GM12878 (cell line): ENCODE data around the gene SIK2. TPM values are rescaled to one million over a fixed set of nuclear protein-coding genes. Genes with fewer than 3 reads are reported as not detected.

ENCODE experiments used
- ATAC-seq: fragments of 200-7000 bp; cut with Tn5 transposase; 3 replicates; pipeline ENCODE4 v1.9.1; 2020; ENCODE audit warnings: mild to moderate bottlenecking, moderate library complexity
- BruUV-seq: library from RNA; stranded (reverse); fragments of 400-500 nt; replicated peaks from 2 replicates; lab custom pipeline; 2021; lab: Mats Ljungman, UMichigan
- CTCF ChIA-PET: fragments of 300-600 bp; sonication (Branson Sonifier 250); formaldehyde crosslinking; extraction: SDS; loops from one replicate; lab custom pipeline; 2021; ENCODE audit warnings: inconsistent platforms; lab: Yijun Ruan, JAX
- POLR2A ChIA-PET: fragments of 350-600 bp; formaldehyde crosslinking; extraction: SDS; loops from one replicate; lab custom pipeline; 2021; ENCODE audit warnings: inconsistent platforms; lab: Charles Lee
- RAD21 ChIA-PET: fragments of 300-600 bp; sonication (Branson Sonifier 250); formaldehyde crosslinking; loops from one replicate; lab custom pipeline; 2023; ENCODE audit warnings: antibody characterized with exemption; ENCODE audit not compliant: unreplicated experiment; lab: Charles Lee
- SMC1A ChIA-PET: fragments of 300-600 bp; sonication (Branson Sonifier 250); formaldehyde crosslinking; loops from one replicate; lab custom pipeline; 2023; ENCODE audit not compliant: unreplicated experiment, uncharacterized antibody; lab: Charles Lee
- DNase-seq: peaks from one replicate; pipeline ENCODE4 v3.0.0-alpha.2; 2011; ENCODE audit warnings: low read depth, low spot score
- FAIRE-seq: peaks from 3 replicates; lab custom pipeline; 2011; peaks lifted over from hg19 to GRCh38; lab: Jason Lieb, UNC
- H2AFZ ChIP-seq: 2 replicates; pipeline ENCODE4 v1.6.0; 2011; ENCODE audit warnings: low read depth, low read length, control low read depth; ENCODE audit not compliant: control insufficient read depth
- H3K27ac ChIP-seq: 2 replicates; pipeline ENCODE4 v1.5.1; 2011; ENCODE audit warnings: control low read depth; ENCODE audit not compliant: control insufficient read depth, insufficient read depth
- H3K27me3 ChIP-seq, 2 experiments: replicated peaks in 1 of 2; 2 replicates each; pipeline versions ENCODE4 v1.6.0 to v1.6.1; 2011; ENCODE audit warnings: low read length in 1 of 2; ENCODE audit not compliant: control insufficient read depth in 2 of 2, insufficient read depth in 2 of 2
- H3K36me3 ChIP-seq, 2 experiments: 2 replicates each; pipeline ENCODE4 v1.5.1; 2011; ENCODE audit warnings: low read length in 1 of 2; ENCODE audit not compliant: control insufficient read depth in 2 of 2, insufficient read depth in 2 of 2
- H3K4me1 ChIP-seq: 2 replicates; pipeline ENCODE4 v1.6.1; 2011; ENCODE audit warnings: mild to moderate bottlenecking, low read length, moderate library complexity, mixed read lengths; ENCODE audit not compliant: control insufficient read depth, insufficient read depth
- H3K4me2 ChIP-seq: 2 replicates; pipeline ENCODE4 v1.6.0; 2011; ENCODE audit warnings: control low read depth; ENCODE audit not compliant: control insufficient read depth, insufficient read depth
- H3K4me3 ChIP-seq: fragments of 200-600 bp; sonication (generic); 2 replicates; pipeline ENCODE4 v1.5.1; 2016
- H3K79me2 ChIP-seq: 2 replicates; pipeline ENCODE4 v1.6.0; 2011; ENCODE audit warnings: low read length; ENCODE audit not compliant: control insufficient read depth, insufficient read depth
- H3K9ac ChIP-seq: 2 replicates; pipeline ENCODE4 v1.8.0; 2011; ENCODE audit warnings: low read length, control low read depth, mixed read lengths; ENCODE audit not compliant: control insufficient read depth, insufficient read depth
- H3K9me3 ChIP-seq: replicated peaks from 3 replicates; pipeline ENCODE4 v1.5.1; 2011; ENCODE audit warnings: mild to moderate bottlenecking, low read length; ENCODE audit not compliant: control insufficient read depth, insufficient read depth
- H4K20me1 ChIP-seq: 2 replicates; pipeline ENCODE4 v1.6.0; 2011; ENCODE audit not compliant: control insufficient read depth, insufficient read depth
- ASH2L ChIP-seq: fragments of 300-600, 200-600 bp; sonication (generic); IDR thresholded peaks from 2 replicates; pipeline ENCODE4 v1.6.1; 2017; ENCODE audit warnings: low read depth, mild to moderate bottlenecking, borderline replicate concordance
- CHD2 ChIP-seq: IDR thresholded peaks from 2 replicates; pipeline ENCODE4 v1.6.1; 2011; ENCODE audit warnings: low read depth, low read length, improper control_type of control experiment, borderline replicate concordance
- CHD4 ChIP-seq: fragments of 200-600 bp; sonication (generic); IDR thresholded peaks from 2 replicates; pipeline ENCODE4 v1.6.1; 2016; ENCODE audit warnings: mild to moderate bottlenecking
- EP300 ChIP-seq, 2 experiments: fragments of 150-350 bp in 1 of 2; IDR thresholded peaks; 2 replicates each; pipeline ENCODE4 v1.6.1; 2011 to 2012; ENCODE audit warnings: low read depth in 2 of 2, low read length in 2 of 2, borderline replicate concordance in 1 of 2, improper control_type of control experiment in 1 of 2, inconsistent platforms in 1 of 2; ENCODE audit not compliant: control insufficient read depth in 1 of 2
- FOS ChIP-seq: IDR thresholded peaks from 3 replicates; pipeline ENCODE4 v1.6.1; 2011; ENCODE audit warnings: borderline replicate concordance; ENCODE audit not compliant: insufficient read length; ENCODE audit errors: extremely low read depth
- JUND ChIP-seq: IDR thresholded peaks from 2 replicates; pipeline ENCODE4 v1.6.1; 2012; ENCODE audit warnings: low read depth, mild to moderate bottlenecking, low read length, improper control_type of control experiment, moderate library complexity
- KAT2A ChIP-seq: conservative IDR thresholded peaks from 2 replicates; pipeline ENCODE4 v1.6.1; 2011; ENCODE audit warnings: low read depth, low read length; ENCODE audit not compliant: control insufficient read depth
- KLF5 ChIP-seq: fragments of 450-650 bp; IDR thresholded peaks from 2 replicates; pipeline ENCODE4 v1.6.1; 2014; ENCODE audit warnings: mild to moderate bottlenecking; ENCODE audit not compliant: partially characterized antibody
- NR2F1 ChIP-seq: fragments of 450-650 bp; conservative IDR thresholded peaks from 2 replicates; pipeline ENCODE4 v1.6.1; 2017; ENCODE audit warnings: mild to moderate bottlenecking
- POLR2AphosphoS5 ChIP-seq: IDR thresholded peaks from 2 replicates; pipeline ENCODE4 v1.6.1; 2011; ENCODE audit warnings: mild to moderate bottlenecking, low read length, inconsistent platforms
- SMAD1 ChIP-seq: fragments of 450-650 bp; IDR thresholded peaks from 2 replicates; pipeline ENCODE4 v1.6.1; 2018; ENCODE audit warnings: mild to moderate bottlenecking, low read depth; ENCODE audit not compliant: partially characterized antibody
- SREBF1 ChIP-seq: IDR thresholded peaks from 2 replicates; pipeline ENCODE4 v1.6.1; 2012; ENCODE audit warnings: mild to moderate bottlenecking, low read length
- SUPT20H ChIP-seq: IDR thresholded peaks from 2 replicates; pipeline ENCODE4 v1.6.1; 2011; ENCODE audit warnings: low read depth, mild to moderate bottlenecking, low read length, moderate library complexity, borderline replicate concordance; ENCODE audit not compliant: control insufficient read depth
- SUZ12 ChIP-seq: fragments of 200-600 bp; sonication (generic); IDR thresholded peaks from one replicate; pipeline ENCODE4 v1.6.1; 2018; ENCODE audit warnings: antibody characterized with exemption, mild to moderate bottlenecking; ENCODE audit not compliant: unreplicated experiment
- TBL1XR1 ChIP-seq: IDR thresholded peaks from 2 replicates; pipeline ENCODE4 v1.6.1; 2012; ENCODE audit warnings: low read depth, low read length, improper control_type of control experiment
- WGBS: methylation state at CpG from one replicate; pipeline ENCODE4 v1.1.6; 2016; ENCODE audit warnings: low lambda C conversion rate; ENCODE audit not compliant: insufficient replicate concordance, insufficient coverage; ENCODE audit errors: missing lambda C conversion rate; 5-methylcytosine and 5-hydroxymethylcytosine counted together
- in situ Hi-C: fragments of 300-500 bp; cut with MboI; formaldehyde crosslinking; loops from 9 replicates; pipeline ENCODE4 v1.14.3; 2018; ENCODE audit warnings: mixed read lengths
- intact Hi-C: fragments of 100-400 bp; cut with micrococcal nuclease; formaldehyde crosslinking; loops from one replicate; pipeline ENCODE4 v1.14.2; 2022; ENCODE audit not compliant: unreplicated experiment
- polyA plus RNA-seq, 11 experiments: library from polyadenylated mRNA; depleted of rRNA in 4 of 11; unstranded in 6 of 11; stranded (reverse) in 5 of 11; fragments of >200 nt; fragmentation: Nextera tagmentation in 4 of 11; fragmentation: Illumina TruSeq in 1 of 11; extraction: Ambion mirVana in 4 of 11; extraction: Trizol in 1 of 11; gene quantifications; 1 replicate in 1 of 11; 2 replicates in 10 of 11; pipeline versions ENCODE4 v1.2.1 to v1.2.3, GENCODE V29; 2011 to 2016; ENCODE audit warnings: inconsistent platforms in 2 of 11, missing spikeins in 2 of 11, low read depth in 1 of 11
- total RNA-seq, 4 experiments: library from RNA; depleted of rRNA in 3 of 4; stranded (reverse); fragments of >200 nt in 3 of 4; fragmentation: Illumina TruSeq in 1 of 4; extraction: Trizol in 1 of 4; gene quantifications; 2 replicates each; pipeline versions ENCODE4 v1.2.1 to v1.2.3, GENCODE V29; 2013 to 2021
- TF ChIP-seq, protein P1 (sequence below): fragments of 450-650 bp; IDR thresholded peaks from 2 replicates; pipeline ENCODE4 v1.6.1; 2017; ENCODE audit warnings: antibody characterized with exemption, mild to moderate bottlenecking, moderate library complexity

Gene SIK2
- total and polyA plus RNA-seq, 10 of the 15 experiments (the other 5 are each of a cell fraction or from before 2014, with no cell fraction given) = 0.97 to 14.2 (median 4.5) TPM

DNA sequence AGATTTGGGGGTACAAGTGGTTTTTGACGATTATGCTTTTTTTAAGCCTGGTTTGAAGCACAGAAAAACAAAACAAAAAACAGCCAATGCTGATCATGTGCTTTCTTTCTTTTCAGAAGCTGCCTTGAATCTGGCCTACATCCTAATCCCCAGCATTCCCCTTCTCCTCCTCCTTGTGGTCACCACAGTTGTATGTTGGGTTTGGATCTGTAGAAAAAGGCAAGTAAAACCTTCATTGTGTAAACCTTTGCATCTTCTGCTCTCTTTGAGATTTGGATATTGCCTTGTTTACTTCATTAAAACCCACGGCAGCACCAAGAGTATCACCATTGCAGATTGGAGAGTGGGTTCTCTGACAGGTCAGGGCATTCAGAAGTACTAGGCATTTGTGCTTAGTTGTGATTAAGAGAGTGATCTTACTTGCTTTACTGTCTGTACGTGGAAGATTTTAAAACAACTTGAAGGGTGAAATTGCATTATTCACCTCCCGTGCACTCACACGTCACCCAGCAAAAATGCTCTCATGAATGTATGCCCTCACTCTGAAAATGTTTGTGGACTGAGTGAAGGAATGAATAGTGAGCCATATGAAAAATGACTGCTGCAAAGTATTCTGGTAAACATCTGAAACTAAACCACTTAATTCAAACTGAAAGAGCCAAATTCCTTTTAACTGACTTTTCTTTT lies 44.7 kb upstream of the SIK2 start:
- no peak overlapping the region for H3K9ac ChIP-seq
- H2AFZ ChIP-seq = no peak overlapping the region
- H3K27me3 ChIP-seq = peaks cover 0 to 2% of the 10 kb centered on the region in 2 experiments; a peak in 1 of 4 replicates
- H3K27ac ChIP-seq = no peak overlapping the region
- H3K36me3 ChIP-seq = no peaks in the 10 kb centered on the region
- no peaks in the 10 kb centered on the region for H3K79me2 ChIP-seq
- ATAC-seq (no peak), FAIRE-seq (no peak), DNase-seq (no peak)
- 47% methylated on average over 5 of the region's 5 CpGs for WGBS
- POLR2A ChIA-PET = no interaction called here
- BruUV-seq = no TSS peak
- in situ Hi-C loops = no loop called here
- RAD21 ChIA-PET = no interaction called here
- CTCF ChIA-PET = interaction anchor here (1.4 to 1.5 kb wide), 2 partner anchors 9 to 294 kb away, joined by 3 to 4 read pairs; no protein-coding TSS in a partner anchor
- H3K4me3 ChIP-seq = no peak overlapping the region
- no peak overlapping the region for H3K4me2 ChIP-seq
- SMC1A ChIA-PET = interaction anchor here (0.6 kb wide), 1 partner anchor 95 kb away, joined by 3 read pairs; no protein-coding TSS in a partner anchor
- H3K4me1 ChIP-seq = no peaks in the 10 kb centered on the region
- no peaks in the 10 kb centered on the region for H4K20me1 ChIP-seq
- intact Hi-C loops = no loop called here
- TF ChIP-seq NR2F1 = no peak
- no peak for TF ChIP-seq KLF5
- no peak for TF ChIP-seq CHD2
- TF ChIP-seq ASH2L = no peak
- TF ChIP-seq SREBF1 = no peak
- no peak for TF ChIP-seq SUZ12
- no peak for TF ChIP-seq KAT2A
- no peak for TF ChIP-seq SMAD1
- no peak for TF ChIP-seq EP300 (IDR thresholded peaks at IDR 0.05; ENCODE audit: borderline replicate concordance in 1 of 2, control insufficient read depth in 1 of 2, low read depth in 2 of 2, low read length in 2 of 2)
- TF ChIP-seq FOS = no peak
- TF ChIP-seq SUPT20H = no peak
- no peak for TF ChIP-seq JUND
- no peak for TF ChIP-seq POLR2AphosphoS5
- no peak for TF ChIP-seq CHD4
- TF ChIP-seq, protein P1, sequence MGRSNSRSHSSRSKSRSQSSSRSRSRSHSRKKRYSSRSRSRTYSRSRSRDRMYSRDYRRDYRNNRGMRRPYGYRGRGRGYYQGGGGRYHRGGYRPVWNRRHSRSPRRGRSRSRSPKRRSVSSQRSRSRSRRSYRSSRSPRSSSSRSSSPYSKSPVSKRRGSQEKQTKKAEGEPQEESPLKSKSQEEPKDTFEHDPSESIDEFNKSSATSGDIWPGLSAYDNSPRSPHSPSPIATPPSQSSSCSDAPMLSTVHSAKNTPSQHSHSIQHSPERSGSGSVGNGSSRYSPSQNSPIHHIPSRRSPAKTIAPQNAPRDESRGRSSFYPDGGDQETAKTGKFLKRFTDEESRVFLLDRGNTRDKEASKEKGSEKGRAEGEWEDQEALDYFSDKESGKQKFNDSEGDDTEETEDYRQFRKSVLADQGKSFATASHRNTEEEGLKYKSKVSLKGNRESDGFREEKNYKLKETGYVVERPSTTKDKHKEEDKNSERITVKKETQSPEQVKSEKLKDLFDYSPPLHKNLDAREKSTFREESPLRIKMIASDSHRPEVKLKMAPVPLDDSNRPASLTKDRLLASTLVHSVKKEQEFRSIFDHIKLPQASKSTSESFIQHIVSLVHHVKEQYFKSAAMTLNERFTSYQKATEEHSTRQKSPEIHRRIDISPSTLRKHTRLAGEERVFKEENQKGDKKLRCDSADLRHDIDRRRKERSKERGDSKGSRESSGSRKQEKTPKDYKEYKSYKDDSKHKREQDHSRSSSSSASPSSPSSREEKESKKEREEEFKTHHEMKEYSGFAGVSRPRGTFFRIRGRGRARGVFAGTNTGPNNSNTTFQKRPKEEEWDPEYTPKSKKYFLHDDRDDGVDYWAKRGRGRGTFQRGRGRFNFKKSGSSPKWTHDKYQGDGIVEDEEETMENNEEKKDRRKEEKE = no peak
- no peak for TF ChIP-seq TBL1XR1
- no peaks in the 10 kb centered on the region; the same call in 2 of the 3 replicates for H3K9me3 ChIP-seq
